ENCODE data around the gene CREB5.

CREB5 gene

DNA sequence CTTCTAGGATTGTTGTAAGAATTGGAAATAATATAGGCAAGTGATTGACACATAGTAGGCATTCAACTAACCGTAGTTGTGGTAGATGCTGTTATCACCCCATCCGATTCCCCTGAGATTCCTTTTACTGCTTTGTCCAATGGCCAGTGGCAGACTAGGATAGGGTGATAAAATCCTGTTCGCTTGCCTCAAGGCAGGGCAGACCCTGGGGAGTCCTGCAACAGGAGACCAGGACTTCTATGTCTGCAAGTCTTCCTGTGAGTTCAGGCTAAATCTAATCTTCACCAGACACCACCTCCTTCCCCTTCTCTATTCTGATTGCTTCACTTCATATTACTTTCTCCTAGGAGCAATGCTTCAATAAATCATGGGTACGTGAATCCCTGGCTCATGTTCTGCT, 42.8 kb upstream of the CREB5 start:
- Histone ChIP-seq H3K4me3 (ENCODE audit: low read depth in 1 of 2, low read length in 2 of 2) (no peak overlapping the region), H3K9me3 (ENCODE audit: insufficient read depth, low read length, severe bottlenecking) (no peaks in the 10 kb centered on the region), H3K4me1 (ENCODE audit: insufficient read depth, low read length) (no peaks in the 10 kb centered on the region), H3K9ac (ENCODE audit: low read depth, low read length) (no peak overlapping the region), H3K27ac (ENCODE audit: low read length) (no peak overlapping the region), H3K79me2 (ENCODE audit: insufficient read depth, low read length) (no peaks in the 10 kb centered on the region), H4K20me1 (ENCODE audit: insufficient read depth, low read length) (no peaks in the 10 kb centered on the region), H3K27me3 (ENCODE audit: insufficient read depth, low read length, poor library complexity) (no peaks in the 10 kb centered on the region), H3K4me2 (ENCODE audit: insufficient read depth, low read length) (no peak overlapping the region), H2AFZ (ENCODE audit: low read depth, low read length) (no peak overlapping the region), H3K36me3 (ENCODE audit: insufficient read depth, low read length) (no peaks in the 10 kb centered on the region)
- DNase-seq = no peak
- no peak for ATAC-seq (ENCODE audit: insufficient read depth, low read depth)
- TF ChIP-seq, protein P1, sequence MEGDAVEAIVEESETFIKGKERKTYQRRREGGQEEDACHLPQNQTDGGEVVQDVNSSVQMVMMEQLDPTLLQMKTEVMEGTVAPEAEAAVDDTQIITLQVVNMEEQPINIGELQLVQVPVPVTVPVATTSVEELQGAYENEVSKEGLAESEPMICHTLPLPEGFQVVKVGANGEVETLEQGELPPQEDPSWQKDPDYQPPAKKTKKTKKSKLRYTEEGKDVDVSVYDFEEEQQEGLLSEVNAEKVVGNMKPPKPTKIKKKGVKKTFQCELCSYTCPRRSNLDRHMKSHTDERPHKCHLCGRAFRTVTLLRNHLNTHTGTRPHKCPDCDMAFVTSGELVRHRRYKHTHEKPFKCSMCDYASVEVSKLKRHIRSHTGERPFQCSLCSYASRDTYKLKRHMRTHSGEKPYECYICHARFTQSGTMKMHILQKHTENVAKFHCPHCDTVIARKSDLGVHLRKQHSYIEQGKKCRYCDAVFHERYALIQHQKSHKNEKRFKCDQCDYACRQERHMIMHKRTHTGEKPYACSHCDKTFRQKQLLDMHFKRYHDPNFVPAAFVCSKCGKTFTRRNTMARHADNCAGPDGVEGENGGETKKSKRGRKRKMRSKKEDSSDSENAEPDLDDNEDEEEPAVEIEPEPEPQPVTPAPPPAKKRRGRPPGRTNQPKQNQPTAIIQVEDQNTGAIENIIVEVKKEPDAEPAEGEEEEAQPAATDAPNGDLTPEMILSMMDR (IDR thresholded peaks at IDR 0.05; ENCODE audit: borderline replicate concordance, extremely low read depth, low read length, poor library complexity, severe bottlenecking) = no peak
- no peak for TF ChIP-seq EZH2 (IDR thresholded peaks at IDR 0.05; ENCODE audit: borderline replicate concordance, low read depth, low read length, severe bottlenecking)

DNA sequence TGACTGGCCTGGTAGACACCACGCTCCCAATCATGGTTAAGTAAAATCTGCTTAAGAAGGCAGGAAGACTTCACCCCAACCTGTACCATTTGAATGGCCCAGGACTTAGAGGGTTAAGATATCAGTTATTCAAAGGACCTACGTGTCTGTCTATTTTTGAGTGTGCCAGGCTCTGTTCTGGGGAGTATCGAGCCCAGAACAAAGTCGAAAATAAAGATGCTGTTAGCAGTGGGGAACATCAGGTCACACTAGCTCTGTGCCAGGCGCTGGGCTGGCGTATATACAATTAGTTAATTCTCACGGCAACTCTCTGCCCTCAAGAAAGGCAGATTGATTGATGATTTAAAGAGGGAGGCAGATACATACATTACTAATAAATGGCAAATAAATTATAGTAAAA, 40.5 kb upstream of the CREB5 start:
- no peak overlapping the region for H3K4me3 ChIP-seq (ENCODE audit: low read depth in 1 of 2, low read length in 2 of 2)
- no peaks in the 10 kb centered on the region for H3K9me3 ChIP-seq (ENCODE audit: insufficient read depth, low read length, severe bottlenecking)
- no peak overlapping the region for H3K4me2 ChIP-seq (ENCODE audit: insufficient read depth, low read length)
- no peaks in the 10 kb centered on the region for H3K36me3 ChIP-seq (ENCODE audit: insufficient read depth, low read length)
- H3K9ac ChIP-seq (ENCODE audit: low read depth, low read length) = no peak overlapping the region
- H3K79me2 ChIP-seq (ENCODE audit: insufficient read depth, low read length) = no peaks in the 10 kb centered on the region
- no peak for TF ChIP-seq EZH2 (IDR thresholded peaks at IDR 0.05; ENCODE audit: borderline replicate concordance, low read depth, low read length, severe bottlenecking)
- TF ChIP-seq, protein P1 (IDR thresholded peaks at IDR 0.05; ENCODE audit: borderline replicate concordance, extremely low read depth, low read length, poor library complexity, severe bottlenecking) = no peak
- no peaks in the 10 kb centered on the region for H3K4me1 ChIP-seq (ENCODE audit: insufficient read depth, low read length)
- no peaks in the 10 kb centered on the region for H4K20me1 ChIP-seq (ENCODE audit: insufficient read depth, low read length)
- H2AFZ ChIP-seq (ENCODE audit: low read depth, low read length) = no peak overlapping the region
- DNase-seq (no peak), ATAC-seq (ENCODE audit: insufficient read depth, low read depth) (no peak)
- no peak overlapping the region for H3K27ac ChIP-seq (ENCODE audit: low read length)
- H3K27me3 ChIP-seq (ENCODE audit: insufficient read depth, low read length, poor library complexity) = no peaks in the 10 kb centered on the region

DNA sequence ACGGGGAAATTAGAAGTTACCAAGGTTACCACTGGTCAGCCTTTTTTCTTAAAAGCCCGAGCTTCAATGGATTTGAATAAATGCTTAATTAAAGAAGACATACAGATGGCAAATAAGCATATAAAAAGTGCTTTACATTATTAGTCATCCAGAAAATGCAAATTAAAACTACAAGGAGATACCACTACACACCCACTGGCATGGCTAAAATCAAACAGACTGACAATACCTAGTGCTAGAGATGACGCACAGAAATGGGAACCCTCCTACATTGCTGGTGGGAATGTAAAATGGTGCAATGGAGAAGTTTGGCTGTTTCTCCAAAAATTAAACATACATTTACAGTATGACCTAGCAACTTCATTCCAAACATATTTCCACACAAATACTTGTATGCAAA, 38.3 kb upstream of the CREB5 start:
- Histone ChIP-seq H3K4me2 (ENCODE audit: insufficient read depth, low read length) (no peak overlapping the region), H3K4me3 (ENCODE audit: low read depth in 1 of 2, low read length in 2 of 2) (no peak overlapping the region), H3K4me1 (ENCODE audit: insufficient read depth, low read length) (no peaks in the 10 kb centered on the region), H3K9me3 (ENCODE audit: insufficient read depth, low read length, severe bottlenecking) (no peaks in the 10 kb centered on the region), H3K9ac (ENCODE audit: low read depth, low read length) (no peak overlapping the region), H3K27me3 (ENCODE audit: insufficient read depth, low read length, poor library complexity) (no peaks in the 10 kb centered on the region), H2AFZ (ENCODE audit: low read depth, low read length) (no peak overlapping the region), H4K20me1 (ENCODE audit: insufficient read depth, low read length) (no peaks in the 10 kb centered on the region), H3K36me3 (ENCODE audit: insufficient read depth, low read length) (no peaks in the 10 kb centered on the region), H3K27ac (ENCODE audit: low read length) (no peak overlapping the region), H3K79me2 (ENCODE audit: insufficient read depth, low read length) (no peaks in the 10 kb centered on the region)
- TF ChIP-seq EZH2 (IDR thresholded peaks at IDR 0.05; ENCODE audit: borderline replicate concordance, low read depth, low read length, severe bottlenecking) = no peak
- TF ChIP-seq, protein P1 (IDR thresholded peaks at IDR 0.05; ENCODE audit: borderline replicate concordance, extremely low read depth, low read length, poor library complexity, severe bottlenecking) = no peak
- DNase-seq (no peak), ATAC-seq (ENCODE audit: insufficient read depth, low read depth) (no peak)

DNA sequence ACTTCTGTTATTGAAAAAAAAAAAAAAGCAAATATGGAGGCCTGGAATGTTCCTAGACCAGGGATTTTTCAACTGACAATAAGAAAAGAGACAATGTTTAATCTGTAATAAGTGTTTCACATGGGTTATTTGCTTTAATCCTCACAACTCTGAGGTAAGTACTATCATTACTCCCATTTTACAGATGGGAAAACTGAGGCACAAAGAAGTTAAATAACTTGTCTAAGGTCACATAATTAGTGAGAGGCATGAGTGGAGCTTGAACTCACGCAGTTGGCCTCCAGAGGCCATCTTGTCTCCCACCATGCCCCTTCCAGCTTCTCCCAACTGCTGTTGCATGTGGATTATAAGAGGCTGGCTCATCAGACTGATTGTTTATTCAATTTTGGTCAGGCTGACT, 36.6 kb upstream of the CREB5 start:
- no peaks in the 10 kb centered on the region for H3K4me1 ChIP-seq (ENCODE audit: insufficient read depth, low read length)

More for the DNA sequence above, 36.6 kb upstream of the CREB5 start:
- DNase-seq = no peak
- Histone ChIP-seq H3K4me3 (ENCODE audit: low read depth in 1 of 2, low read length in 2 of 2) (no peak overlapping the region), H3K9ac (ENCODE audit: low read depth, low read length) (no peak overlapping the region), H3K36me3 (ENCODE audit: insufficient read depth, low read length) (no peaks in the 10 kb centered on the region), H3K4me2 (ENCODE audit: insufficient read depth, low read length) (no peak overlapping the region), H4K20me1 (ENCODE audit: insufficient read depth, low read length) (no peaks in the 10 kb centered on the region), H2AFZ (ENCODE audit: low read depth, low read length) (no peak overlapping the region), H3K27me3 (ENCODE audit: insufficient read depth, low read length, poor library complexity) (no peaks in the 10 kb centered on the region), H3K9me3 (ENCODE audit: insufficient read depth, low read length, severe bottlenecking) (no peaks in the 10 kb centered on the region), H3K79me2 (ENCODE audit: insufficient read depth, low read length) (no peaks in the 10 kb centered on the region), H3K27ac (ENCODE audit: low read length) (no peak overlapping the region)
- no peak for TF ChIP-seq EZH2 (IDR thresholded peaks at IDR 0.05; ENCODE audit: borderline replicate concordance, low read depth, low read length, severe bottlenecking)
- TF ChIP-seq, protein P1 (IDR thresholded peaks at IDR 0.05; ENCODE audit: borderline replicate concordance, extremely low read depth, low read length, poor library complexity, severe bottlenecking) = no peak
- ATAC-seq (ENCODE audit: insufficient read depth, low read depth) = no peak

All from DND-41 (cell line).